ENCODE measurements around the gene VIL1. TPM values are rescaled to one million over a fixed set of nuclear protein-coding genes. Genes with fewer than 3 reads are reported as not detected.

VIL1 gene
- total and polyA plus RNA-seq, 2 of the 13 experiments (the other 11 are each of a cell fraction or from before 2014, with no cell fraction given): 287 to 301 TPM

DNA sequence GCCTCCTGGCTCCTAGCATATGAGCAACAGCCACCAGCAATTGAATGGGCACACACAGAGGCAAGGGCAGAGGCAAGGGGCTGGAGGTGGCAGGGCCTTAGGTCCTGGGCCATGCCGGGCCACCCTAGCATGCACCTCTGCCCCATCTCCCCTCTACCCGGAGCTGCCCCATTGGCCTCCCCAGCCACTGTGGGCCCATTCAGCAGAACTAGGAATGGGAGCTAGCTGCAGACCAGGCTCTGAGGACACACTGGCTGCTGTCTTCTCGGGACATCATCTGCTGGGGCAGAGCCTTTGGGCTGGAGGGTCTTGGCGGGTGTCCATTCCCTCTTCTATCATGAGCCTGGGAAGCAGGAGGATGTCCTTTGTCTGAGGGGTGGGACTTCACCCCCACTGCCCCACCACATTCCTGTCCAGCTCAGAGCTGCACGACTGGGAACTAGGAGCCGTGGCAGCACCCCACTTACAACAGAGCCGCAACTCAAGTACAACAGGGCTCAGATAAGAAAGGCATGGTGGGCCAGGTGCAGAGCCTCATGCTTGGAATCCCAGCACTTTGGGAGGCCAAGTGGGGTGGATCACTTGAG lies 800 bp downstream of the VIL1 start (continued):
- TF ChIP-seq, protein P1, sequence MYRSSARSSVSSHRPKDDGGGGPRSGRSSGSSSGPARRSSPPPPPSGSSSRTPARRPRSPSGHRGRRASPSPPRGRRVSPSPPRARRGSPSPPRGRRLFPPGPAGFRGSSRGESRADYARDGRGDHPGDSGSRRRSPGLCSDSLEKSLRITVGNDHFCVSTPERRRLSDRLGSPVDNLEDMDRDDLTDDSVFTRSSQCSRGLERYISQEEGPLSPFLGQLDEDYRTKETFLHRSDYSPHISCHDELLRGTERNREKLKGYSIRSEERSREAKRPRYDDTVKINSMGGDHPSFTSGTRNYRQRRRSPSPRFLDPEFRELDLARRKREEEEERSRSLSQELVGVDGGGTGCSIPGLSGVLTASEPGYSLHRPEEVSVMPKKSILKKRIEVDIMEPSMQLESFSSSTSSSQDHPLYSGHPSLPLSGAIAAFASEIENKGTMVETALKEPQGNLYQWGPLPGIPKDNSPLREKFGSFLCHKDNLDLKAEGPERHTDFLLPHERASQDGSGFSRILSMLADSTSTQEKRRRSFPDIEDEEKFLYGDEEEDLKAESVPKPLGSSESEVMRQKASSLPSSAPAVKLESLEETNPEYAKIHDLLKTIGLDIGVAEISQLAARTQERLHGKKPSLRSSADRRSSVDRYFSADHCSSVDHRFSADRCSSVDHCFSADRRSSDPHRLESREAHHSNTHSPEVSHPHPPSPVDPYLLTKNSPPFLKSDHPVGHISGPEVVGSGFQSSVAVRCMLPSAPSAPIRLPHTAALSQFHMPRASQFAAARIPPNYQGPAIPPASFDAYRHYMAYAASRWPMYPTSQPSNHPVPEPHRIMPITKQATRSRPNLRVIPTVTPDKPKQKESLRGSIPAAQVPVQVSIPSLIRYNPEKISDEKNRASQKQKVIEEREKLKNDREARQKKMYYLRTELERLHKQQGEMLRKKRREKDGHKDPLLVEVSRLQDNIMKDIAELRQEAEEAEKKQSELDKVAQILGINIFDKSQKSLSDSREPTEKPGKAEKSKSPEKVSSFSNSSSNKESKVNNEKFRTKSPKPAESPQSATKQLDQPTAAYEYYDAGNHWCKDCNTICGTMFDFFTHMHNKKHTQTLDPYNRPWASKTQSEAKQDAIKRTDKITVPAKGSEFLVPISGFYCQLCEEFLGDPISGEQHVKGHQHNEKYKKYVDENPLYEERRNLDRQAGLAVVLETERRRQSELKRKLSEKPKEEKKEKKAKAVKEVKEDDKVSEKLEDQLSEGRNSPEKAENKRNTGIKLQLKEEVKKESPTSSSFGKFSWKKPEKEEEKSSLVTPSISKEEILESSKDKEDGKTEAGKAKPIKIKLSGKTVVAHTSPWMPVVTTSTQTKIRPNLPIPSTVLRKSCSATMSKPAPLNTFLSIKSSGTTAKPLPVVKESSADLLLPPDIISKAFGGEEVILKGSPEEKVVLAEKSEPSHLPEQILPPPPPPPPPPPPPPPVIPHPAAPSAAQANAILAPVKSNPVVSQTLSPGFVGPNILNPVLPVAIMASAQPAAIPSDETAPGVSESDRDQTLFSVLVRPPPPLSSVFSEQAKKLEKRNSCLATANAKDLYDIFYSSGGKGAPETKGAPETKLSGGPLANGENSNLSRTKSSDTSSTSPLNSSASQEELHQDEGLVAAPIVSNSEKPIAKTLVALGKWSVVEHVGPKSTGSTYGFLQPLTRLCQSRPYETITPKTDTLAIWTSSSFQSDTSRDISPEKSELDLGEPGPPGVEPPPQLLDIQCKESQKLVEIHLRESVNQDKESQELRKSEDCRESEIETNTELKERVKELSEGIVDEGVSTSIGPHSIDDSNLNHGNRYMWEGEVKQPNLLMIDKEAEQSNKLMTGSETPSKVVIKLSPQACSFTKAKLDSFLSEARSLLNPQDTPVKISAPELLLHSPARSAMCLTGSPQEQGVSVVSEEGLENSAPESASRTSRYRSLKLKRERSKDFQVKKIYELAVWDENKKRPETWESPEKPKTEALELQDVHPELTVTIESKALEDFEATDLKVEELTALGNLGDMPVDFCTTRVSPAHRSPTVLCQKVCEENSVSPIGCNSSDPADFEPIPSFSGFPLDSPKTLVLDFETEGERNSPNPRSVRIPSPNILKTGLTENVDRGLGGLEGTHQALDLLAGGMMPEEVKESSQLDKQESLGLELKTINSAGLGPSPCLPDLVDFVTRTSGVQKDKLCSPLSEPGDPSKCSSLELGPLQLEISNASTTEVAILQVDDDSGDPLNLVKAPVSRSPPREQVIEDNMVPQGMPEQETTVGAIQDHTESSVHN (CRISPR knock-in tag; IDR thresholded peaks at IDR 0.05): peak; percentile 50; the same call in 1 of the 2 replicates
- TF ChIP-seq, protein P2, sequence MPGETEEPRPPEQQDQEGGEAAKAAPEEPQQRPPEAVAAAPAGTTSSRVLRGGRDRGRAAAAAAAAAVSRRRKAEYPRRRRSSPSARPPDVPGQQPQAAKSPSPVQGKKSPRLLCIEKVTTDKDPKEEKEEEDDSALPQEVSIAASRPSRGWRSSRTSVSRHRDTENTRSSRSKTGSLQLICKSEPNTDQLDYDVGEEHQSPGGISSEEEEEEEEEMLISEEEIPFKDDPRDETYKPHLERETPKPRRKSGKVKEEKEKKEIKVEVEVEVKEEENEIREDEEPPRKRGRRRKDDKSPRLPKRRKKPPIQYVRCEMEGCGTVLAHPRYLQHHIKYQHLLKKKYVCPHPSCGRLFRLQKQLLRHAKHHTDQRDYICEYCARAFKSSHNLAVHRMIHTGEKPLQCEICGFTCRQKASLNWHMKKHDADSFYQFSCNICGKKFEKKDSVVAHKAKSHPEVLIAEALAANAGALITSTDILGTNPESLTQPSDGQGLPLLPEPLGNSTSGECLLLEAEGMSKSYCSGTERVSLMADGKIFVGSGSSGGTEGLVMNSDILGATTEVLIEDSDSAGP (CRISPR knock-in tag; IDR thresholded peaks at IDR 0.05; ENCODE audit: borderline replicate concordance): peak; percentile 45; the same call in 1 of the 2 replicates
- peak; percentile 17; the same call in 1 of the 2 replicates for TF ChIP-seq HHEX (CRISPR knock-in tag; IDR thresholded peaks at IDR 0.05)
- TF ChIP-seq MAFK (conservative IDR thresholded peaks at IDR 0.05 in 1 of 2, IDR thresholded peaks at IDR 0.05 in 1 of 2; ENCODE audit: low read length in 2 of 2): no peak
- TF ChIP-seq, protein P3, sequence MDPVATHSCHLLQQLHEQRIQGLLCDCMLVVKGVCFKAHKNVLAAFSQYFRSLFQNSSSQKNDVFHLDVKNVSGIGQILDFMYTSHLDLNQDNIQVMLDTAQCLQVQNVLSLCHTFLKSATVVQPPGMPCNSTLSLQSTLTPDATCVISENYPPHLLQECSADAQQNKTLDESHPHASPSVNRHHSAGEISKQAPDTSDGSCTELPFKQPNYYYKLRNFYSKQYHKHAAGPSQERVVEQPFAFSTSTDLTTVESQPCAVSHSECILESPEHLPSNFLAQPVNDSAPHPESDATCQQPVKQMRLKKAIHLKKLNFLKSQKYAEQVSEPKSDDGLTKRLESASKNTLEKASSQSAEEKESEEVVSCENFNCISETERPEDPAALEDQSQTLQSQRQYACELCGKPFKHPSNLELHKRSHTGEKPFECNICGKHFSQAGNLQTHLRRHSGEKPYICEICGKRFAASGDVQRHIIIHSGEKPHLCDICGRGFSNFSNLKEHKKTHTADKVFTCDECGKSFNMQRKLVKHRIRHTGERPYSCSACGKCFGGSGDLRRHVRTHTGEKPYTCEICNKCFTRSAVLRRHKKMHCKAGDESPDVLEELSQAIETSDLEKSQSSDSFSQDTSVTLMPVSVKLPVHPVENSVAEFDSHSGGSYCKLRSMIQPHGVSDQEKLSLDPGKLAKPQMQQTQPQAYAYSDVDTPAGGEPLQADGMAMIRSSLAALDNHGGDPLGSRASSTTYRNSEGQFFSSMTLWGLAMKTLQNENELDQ (CRISPR knock-in tag; IDR thresholded peaks at IDR 0.05; ENCODE audit: borderline replicate concordance): no peak
- TF ChIP-seq ATF7 (IDR thresholded peaks at IDR 0.05): no peak
- no peak for TF ChIP-seq ATF7 (CRISPR knock-in tag; IDR thresholded peaks at IDR 0.05)
- TF ChIP-seq, protein P4, sequence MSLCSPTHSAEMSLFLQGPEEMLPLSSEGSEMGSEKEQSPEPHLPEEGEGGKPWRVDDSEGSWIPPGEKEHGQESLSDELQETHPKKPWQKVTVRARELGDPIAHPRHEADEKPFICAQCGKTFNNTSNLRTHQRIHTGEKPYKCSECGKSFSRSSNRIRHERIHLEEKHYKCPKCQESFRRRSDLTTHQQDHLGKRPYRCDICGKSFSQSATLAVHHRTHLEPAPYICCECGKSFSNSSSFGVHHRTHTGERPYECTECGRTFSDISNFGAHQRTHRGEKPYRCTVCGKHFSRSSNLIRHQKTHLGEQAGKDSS (CRISPR knock-in tag; IDR thresholded peaks at IDR 0.05; ENCODE audit: borderline replicate concordance, low read depth): 0 out of 2 replicates have a peak, but pooled peaks have one; percentile 55
- TF ChIP-seq FOXK2 (IDR thresholded peaks at IDR 0.05): no peak
- TF ChIP-seq SAFB2 (CRISPR knock-in tag; IDR thresholded peaks at IDR 0.05; ENCODE audit: borderline replicate concordance, low read depth): peak; percentile 44; the same call in 1 of the 2 replicates
- TF ChIP-seq, protein P5, sequence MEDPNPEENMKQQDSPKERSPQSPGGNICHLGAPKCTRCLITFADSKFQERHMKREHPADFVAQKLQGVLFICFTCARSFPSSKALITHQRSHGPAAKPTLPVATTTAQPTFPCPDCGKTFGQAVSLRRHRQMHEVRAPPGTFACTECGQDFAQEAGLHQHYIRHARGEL (CRISPR knock-in tag; IDR thresholded peaks at IDR 0.05): peak; percentile 88
- 0 out of 2 replicates have a peak, but pooled peaks have one; percentile 24 for TF ChIP-seq ZBTB42 (CRISPR knock-in tag; IDR thresholded peaks at IDR 0.05)
- 0 out of 2 replicates have a peak, but pooled peaks have one; percentile 16 for TF ChIP-seq BRD4 (CRISPR knock-in tag; IDR thresholded peaks at IDR 0.05)
- TF ChIP-seq ZNF616 (CRISPR knock-in tag; IDR thresholded peaks at IDR 0.05; ENCODE audit: low read depth): 0 out of 2 replicates have a peak, but pooled peaks have one; percentile 4
- 0 out of 2 replicates have a peak, but pooled peaks have one; percentile 30 for TF ChIP-seq ZNF501 (CRISPR knock-in tag; IDR thresholded peaks at IDR 0.05)
- TF ChIP-seq RORA (CRISPR knock-in tag; IDR thresholded peaks at IDR 0.05): no peak

Measured in HepG2 (cell line).